ENCODE results near the gene SDSL.

DNA sequence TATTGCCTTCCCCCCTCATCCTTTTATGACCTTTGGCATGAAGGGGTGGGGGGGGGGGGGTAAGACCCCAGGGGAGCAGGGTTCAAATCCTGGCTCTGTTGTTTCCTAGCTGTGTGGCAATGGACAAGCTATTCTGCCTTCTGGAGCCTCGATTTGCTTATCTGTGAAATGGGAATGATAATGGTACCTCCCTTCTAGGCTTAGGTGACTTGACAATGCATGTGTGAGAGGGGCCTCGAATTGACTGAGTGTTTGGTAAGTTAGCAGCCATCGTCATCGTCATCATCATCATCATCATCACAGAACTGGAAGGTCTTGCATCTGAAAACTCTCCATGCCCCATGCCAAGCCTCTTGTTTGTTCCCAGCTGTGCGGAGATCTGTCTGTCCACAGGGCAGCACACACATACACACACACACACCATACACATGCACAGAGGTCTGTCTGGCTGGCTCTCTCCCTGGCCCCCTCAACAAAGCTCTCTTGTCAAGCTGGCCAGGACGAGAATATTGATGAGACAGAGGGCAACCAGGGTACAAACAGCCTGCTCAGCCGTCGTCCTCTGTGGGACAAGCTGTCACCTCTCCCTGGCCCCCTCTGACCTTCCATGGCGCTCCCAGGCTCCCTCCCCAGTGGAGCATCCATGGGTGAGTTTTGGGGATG is 12.6 kb upstream of the SDSL start:
- no peak for TF ChIP-seq EZH2 (IDR thresholded peaks at IDR 0.05; ENCODE audit: borderline replicate concordance, low read length)
- TF ChIP-seq, protein P1, sequence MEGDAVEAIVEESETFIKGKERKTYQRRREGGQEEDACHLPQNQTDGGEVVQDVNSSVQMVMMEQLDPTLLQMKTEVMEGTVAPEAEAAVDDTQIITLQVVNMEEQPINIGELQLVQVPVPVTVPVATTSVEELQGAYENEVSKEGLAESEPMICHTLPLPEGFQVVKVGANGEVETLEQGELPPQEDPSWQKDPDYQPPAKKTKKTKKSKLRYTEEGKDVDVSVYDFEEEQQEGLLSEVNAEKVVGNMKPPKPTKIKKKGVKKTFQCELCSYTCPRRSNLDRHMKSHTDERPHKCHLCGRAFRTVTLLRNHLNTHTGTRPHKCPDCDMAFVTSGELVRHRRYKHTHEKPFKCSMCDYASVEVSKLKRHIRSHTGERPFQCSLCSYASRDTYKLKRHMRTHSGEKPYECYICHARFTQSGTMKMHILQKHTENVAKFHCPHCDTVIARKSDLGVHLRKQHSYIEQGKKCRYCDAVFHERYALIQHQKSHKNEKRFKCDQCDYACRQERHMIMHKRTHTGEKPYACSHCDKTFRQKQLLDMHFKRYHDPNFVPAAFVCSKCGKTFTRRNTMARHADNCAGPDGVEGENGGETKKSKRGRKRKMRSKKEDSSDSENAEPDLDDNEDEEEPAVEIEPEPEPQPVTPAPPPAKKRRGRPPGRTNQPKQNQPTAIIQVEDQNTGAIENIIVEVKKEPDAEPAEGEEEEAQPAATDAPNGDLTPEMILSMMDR (conservative IDR thresholded peaks at IDR 0.05 in 1 of 2, IDR thresholded peaks at IDR 0.05 in 1 of 2; ENCODE audit: extremely low read depth in 1 of 2, insufficient read depth in 1 of 2, low read depth in 1 of 2, low read length in 2 of 2), result no peak
